GM19023 (cell line): ENCODE results near the gene RACGAP1.
A peak's percentile ranks its signal among the peaks of the same experiment; 100 is the strongest.

Experiments
- ATAC-seq: cut with Tn5 transposase; IDR thresholded peaks from one replicate; pipeline ENCODE4 v1.9.1; 2021; ENCODE audit warnings: mild to moderate bottlenecking, moderate library complexity; ENCODE audit not compliant: unreplicated experiment

Gene RACGAP1

GRCh38 chr12:49956663-49957569, 68.4 kb downstream of the RACGAP1 start:
- no peak for ATAC-seq

DNA sequence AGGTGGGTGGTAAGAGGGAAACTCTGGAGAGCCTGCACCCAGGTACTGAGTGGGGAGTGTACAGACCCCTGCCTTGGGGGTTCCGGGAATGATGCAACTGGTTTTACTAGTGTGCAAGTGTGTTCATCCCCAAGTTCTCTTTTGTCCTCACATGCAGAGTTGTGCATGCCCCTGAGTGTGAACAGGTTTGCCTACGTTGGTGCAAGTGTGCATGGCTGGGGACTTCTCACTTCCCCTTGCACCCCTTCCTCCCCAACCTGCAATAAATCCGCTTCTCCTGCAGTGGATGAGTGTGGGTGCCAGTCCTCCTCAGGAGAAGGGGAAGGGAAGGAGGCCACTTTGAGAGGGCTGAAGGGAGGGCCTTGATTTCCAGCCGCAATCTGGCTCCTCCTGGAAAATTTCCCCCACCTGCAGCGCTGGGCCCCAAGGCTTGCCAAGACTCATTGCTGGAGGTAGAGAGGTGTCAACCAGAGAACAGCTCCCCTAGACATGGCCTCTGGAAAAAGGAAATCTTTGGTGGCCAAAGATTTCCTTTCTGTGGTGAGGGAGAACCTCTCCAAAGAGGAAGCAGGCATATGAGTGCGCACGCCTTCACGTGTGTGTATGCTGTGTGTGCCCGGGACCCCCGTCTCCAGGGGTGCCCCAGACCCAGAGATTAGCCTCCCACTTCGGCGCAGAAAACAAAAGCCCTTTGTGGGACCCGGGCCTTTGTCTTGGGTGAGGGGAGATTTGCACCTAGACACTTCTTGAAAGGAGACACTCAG, 69.2 kb downstream of the RACGAP1 start:
- ATAC-seq, result no peak

DNA sequence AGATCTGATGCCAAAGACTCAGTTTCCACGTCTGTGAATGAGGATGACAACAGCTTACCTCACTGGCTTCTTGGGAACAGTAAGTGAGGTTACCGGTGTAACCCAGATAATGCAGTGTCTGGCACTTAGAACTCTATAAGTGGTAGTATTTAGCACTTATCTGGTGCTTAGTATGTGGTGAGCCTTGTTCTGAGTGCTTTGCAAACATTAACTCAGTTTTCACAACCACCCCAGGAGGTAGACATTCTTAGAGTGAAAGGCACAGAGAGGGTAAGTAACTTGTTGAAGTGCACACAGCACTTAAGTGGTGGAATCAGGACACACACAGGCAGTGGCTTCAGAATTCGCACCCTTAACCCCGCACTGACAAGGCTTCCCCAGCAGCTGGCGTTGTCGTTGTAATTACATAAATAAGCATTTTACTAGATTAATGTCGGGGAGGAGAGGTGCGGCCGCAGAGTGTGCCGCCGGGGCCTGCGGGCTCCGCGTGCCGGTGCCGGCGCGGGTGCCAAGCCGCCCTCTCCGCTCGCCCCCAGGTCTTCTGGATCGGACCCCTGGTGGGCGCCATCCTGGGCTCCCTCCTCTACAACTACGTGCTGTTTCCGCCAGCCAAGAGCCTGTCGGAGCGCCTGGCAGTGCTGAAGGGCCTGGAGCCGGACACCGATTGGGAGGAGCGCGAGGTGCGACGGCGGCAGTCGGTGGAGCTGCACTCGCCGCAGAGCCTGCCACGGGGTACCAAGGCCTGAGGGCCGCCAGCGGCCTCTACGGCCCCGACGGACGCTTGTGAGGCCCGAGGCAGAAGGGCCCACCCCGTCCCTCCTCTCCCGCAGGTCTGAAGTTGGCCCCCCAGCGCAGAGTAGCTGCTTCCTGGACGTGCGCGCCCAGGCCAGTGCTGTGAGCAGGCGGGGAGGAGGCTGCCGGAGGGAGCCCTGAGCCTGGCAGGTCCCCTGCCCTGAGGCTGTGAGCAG, 70.1 kb downstream of the RACGAP1 start:
- ATAC-seq, result no peak

DNA sequence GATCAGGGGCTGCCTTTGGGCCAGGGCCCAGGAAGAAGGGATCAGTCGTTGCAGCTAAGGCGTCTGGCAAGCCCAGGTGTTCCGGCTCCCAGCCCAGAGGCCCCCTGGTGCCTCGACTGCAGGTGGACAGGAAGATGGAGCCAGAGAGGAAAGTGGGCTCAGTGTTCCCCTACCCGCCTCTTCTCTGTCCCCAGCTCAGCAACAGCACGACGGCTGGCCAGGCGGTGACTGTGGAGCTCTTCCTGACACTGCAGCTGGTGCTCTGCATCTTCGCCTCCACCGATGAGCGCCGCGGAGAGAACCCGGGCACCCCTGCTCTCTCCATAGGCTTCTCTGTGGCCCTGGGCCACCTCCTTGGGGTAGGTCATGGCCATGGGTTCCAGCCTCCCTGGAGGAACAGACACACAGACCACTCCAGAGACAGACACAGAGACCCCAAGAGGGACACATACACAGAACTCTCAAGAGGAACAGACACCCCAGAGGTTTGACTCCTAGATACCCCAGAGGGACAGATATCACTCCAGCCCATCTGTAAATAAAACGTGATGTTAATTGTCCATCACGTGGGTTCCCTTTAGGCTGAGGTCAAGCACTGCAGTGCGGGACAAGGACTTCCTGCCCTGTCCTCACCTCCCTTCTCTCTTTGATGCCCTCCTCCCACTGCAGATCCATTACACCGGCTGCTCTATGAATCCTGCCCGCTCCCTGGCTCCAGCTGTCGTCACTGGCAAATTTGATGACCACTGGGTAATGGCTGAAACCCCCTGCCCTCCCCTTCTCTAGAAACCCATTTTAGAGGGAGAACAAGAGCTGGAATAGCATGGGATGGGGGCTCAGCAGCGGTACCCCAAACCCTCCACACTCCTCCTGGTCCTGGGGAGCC, 71.1 kb downstream of the RACGAP1 start:
- no peak for ATAC-seq

- ATAC-seq, result no peak
These were observed 72.1 kb downstream of the RACGAP1 start for GRCh38 chr12:49953151-49953550.

DNA sequence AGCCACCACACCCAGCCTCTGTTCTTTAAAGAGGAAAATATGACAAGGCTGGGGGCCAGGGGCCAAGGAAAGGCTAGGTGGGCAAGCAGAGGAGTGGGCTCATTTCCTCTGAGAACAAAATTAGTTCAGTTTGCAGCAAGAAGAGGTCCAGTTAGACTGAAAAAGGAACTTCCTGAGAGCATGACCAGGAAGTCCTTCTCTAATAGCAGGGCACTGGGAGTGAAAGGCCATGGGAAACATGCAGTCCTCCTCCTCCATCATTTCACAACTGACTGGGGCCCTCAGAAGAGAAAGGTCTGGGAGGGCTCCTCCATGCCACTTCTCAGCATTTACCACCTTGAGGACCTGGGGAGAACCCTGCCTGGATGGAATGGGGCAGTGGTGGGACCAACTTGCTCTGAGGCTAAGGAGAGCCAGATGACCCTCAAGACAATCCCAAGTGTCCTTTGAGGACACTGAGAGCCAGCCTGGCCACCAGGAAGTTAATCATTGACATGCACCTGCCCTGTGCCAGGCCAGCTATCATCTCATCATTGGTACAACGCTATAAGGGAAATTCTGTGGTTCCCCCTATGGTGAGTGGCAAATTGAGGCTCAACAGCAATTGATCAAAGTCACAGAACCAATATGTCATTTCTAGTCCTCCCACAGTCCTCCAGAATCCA, 72.8 kb downstream of the RACGAP1 start:
- ATAC-seq, result no peak

DNA sequence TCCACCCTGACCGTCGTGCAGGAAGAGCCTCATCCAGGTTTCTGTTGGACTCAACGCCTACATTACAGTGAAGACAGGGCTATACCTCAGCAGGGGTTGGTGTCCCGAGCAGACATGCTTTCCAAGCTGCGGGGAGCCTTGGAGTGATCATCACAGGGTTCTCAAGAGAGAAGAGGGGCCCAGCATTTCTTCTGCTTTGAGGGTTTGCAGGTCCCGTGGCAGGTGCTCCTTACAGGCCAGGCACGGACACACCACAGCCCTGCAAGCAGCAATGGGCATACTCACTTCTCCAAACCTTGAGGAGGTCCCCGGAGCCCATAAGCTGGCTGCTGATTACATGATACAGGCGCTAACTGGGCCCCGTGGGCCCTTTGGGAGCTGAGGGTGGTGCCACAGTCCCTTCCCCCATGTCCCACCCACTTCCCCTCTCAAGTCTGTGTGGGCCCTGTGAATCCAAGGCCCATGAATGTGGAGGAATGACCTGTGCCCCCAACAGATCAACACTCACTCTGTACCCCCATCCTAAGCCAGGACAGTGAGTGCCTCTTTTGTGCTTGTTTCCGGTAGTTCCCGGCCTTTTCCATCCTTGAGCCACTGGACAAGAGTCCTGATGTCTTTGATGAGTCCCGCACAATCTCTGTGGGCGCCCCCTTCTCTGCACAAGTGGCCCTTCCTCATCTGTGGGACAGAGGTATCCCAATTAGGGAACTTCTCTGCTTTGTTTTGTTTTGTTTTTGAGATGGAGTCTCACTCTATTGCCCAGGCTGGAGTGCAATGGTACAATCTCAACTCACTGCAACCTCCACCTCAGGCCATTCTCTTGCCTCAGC, 73.7 kb downstream of the RACGAP1 start:
- ATAC-seq, result no peak

- ATAC-seq, result no peak
These were observed 74.7 kb downstream of the RACGAP1 start, which contains the start of gene AQP2 for GRCh38 chr12:49950273-49951251. TSS of gene AQP2 (plus strand) at chr12:49950737. CDS start at chr12:49950831, 94 bp downstream.

- ATAC-seq, result no peak
These were observed 75.4 kb downstream of the RACGAP1 start for GRCh38 chr12:49949866-49950265.

GRCh38 chr12:49948866-49949845, 76.1 kb downstream of the RACGAP1 start:
- no peak for ATAC-seq

GRCh38 chr12:49947593-49948226, 77.6 kb downstream of the RACGAP1 start:
- no peak for ATAC-seq

- ATAC-seq, result no peak
These were observed 78.8 kb downstream of the RACGAP1 start for GRCh38 chr12:49946497-49946896.

GRCh38 chr12:49946086-49946485, 79.2 kb downstream of the RACGAP1 start:
- no peak for ATAC-seq

GRCh38 chr12:49945394-49946080, 79.8 kb downstream of the RACGAP1 start:
- peak; percentile 87 for ATAC-seq

DNA sequence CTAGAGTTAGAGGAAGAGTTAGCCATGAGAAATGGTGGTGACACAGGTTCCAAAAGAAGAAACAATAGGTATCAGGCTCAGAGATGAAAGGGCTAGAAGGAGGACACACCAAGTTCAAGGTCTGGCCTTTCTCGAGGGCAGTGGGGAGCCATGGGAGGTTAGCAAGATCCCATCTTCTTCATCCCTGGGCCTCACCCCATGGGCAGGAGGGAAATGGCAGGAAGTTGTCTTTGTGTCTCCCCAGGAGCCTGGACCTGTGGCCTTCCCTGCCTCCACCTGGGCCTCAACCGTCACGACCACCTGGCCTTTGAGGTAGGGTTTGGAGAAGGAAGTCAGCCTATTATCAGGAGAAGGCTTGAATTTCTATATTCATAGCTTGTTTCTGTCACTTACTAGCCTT, 80.6 kb downstream of the RACGAP1 start:
- no peak for ATAC-seq
